Posterior vena cava (tissue), 2 donors: ENCODE results near the gene GABRA1. TPM values are rescaled to one million over a fixed set of nuclear protein-coding genes. Genes with fewer than 3 reads are reported as not detected.

ENCODE experiments used
- DNase-seq: peaks from one replicate; pipeline ENCODE4 v3.0.0-alpha.2; 2020; ENCODE audit warnings: low spot score
- intact Hi-C, 2 donors: fragments of 100-400 bp; cut with DNase I; formaldehyde crosslinking; loops; one replicate each; pipeline versions ENCODE4 v1.14.1 to v1.14.2; 2022 to 2023
- total RNA-seq, 2 donors: library from RNA; stranded (reverse); fragmentation: NEBNext Ultra II Directional; extraction: Animal tissue kit (Norgen Biotek cat#: 25700); gene quantifications; one replicate each; pipeline ENCODE4 v1.2.1, GENCODE V29; 2021
- donor health status: DM: yes; HTN: yes; CAD: no.
- donor health status: DM: yes; HTN: yes; CAD: no.

Gene GABRA1
- total RNA-seq, 2 donors from 2014 or later, result not detected

GRCh38 chr5:161946911-161947310 is 99.0 kb downstream of the GABRA1 start:
- intact Hi-C loops, result no loop called here

More at GRCh38 chr5:161946911-161947310, 99.0 kb downstream of the GABRA1 start:
- no peak for DNase-seq

Other genes starting within 250 kb of the GABRA1 start
- not detected for gene GABRA6, start 162.4 kb upstream of the GABRA1 start, total RNA-seq
- not detected for gene GABRG2, start 219.7 kb downstream of the GABRA1 start, total RNA-seq